ENCODE results near the gene LMO7. TPM values are rescaled to one million over a fixed set of nuclear protein-coding genes. Genes with fewer than 3 reads are reported as not detected.
"Not testable (repeated sequence)": the region's sequence is repeated elsewhere in the genome, so short reads cannot be mapped to it uniquely, and the experiment has no call there.

LMO7 gene
- total RNA-seq, 1 donor from 2014 or later: 3.2 TPM

GRCh38 chr13:75705908-75706307 is 69.8 kb downstream of the LMO7 start:
- no peaks in the 10 kb centered on the region for H3K27me3 Mint-ChIP-seq (ENCODE audit: insufficient read depth)
- no peak overlapping the region for H3K4me3 Mint-ChIP-seq
- no peaks in the 10 kb centered on the region for H3K36me3 Mint-ChIP-seq (ENCODE audit: low read depth)
- intact Hi-C loops (cut with micrococcal nuclease): no loop called here
- H3K4me1 Mint-ChIP-seq (ENCODE audit: low read depth): peaks cover 12% of the 10 kb centered on the region
- no peak for DNase-seq (ENCODE audit: low spot score)
- no peaks in the 10 kb centered on the region for H3K9me3 Mint-ChIP-seq
- H3K27ac Mint-ChIP-seq: no peak overlapping the region

- H3K27me3 Mint-ChIP-seq (ENCODE audit: insufficient read depth): no peaks in the 10 kb centered on the region
- H3K27ac Mint-ChIP-seq: no peak overlapping the region
- H3K9me3 Mint-ChIP-seq: no peaks in the 10 kb centered on the region
- no peak overlapping the region for H3K4me3 Mint-ChIP-seq
- no peaks in the 10 kb centered on the region for H3K36me3 Mint-ChIP-seq (ENCODE audit: low read depth)
- no peak for DNase-seq (ENCODE audit: low spot score)
- intact Hi-C loops (cut with micrococcal nuclease): no loop called here
- H3K4me1 Mint-ChIP-seq (ENCODE audit: low read depth): peaks cover 4% of the 10 kb centered on the region
Observed at GRCh38 chr13:75713852-75714251, 77.7 kb downstream of the LMO7 start.

GRCh38 chr13:75715601-75716523 is 79.7 kb downstream of the LMO7 start:
- intact Hi-C loops (cut with micrococcal nuclease): no loop called here
- DNase-seq (ENCODE audit: low spot score): no peak
- no peak overlapping the region for H3K27ac Mint-ChIP-seq

GRCh38 chr13:75717525-75717924 is 81.4 kb downstream of the LMO7 start:
- Mint-ChIP-seq H3K9me3 (no peaks in the 10 kb centered on the region), H3K4me1 (ENCODE audit: low read depth) (peaks cover 4% of the 10 kb centered on the region), H3K4me3 (no peak overlapping the region), H3K27ac (no peak overlapping the region), H3K36me3 (ENCODE audit: low read depth) (no peaks in the 10 kb centered on the region), H3K27me3 (ENCODE audit: insufficient read depth) (no peaks in the 10 kb centered on the region)
- DNase-seq (ENCODE audit: low spot score): no peak
- intact Hi-C loops (cut with micrococcal nuclease): no loop called here

More at GRCh38 chr13:75715601-75716523, 79.7 kb downstream of the LMO7 start:
- Mint-ChIP-seq H3K9me3 (no peaks in the 10 kb centered on the region), H3K36me3 (ENCODE audit: low read depth) (no peaks in the 10 kb centered on the region), H3K4me3 (no peak overlapping the region), H3K27me3 (ENCODE audit: insufficient read depth) (no peaks in the 10 kb centered on the region), H3K4me1 (ENCODE audit: low read depth) (peaks cover 4% of the 10 kb centered on the region)

DNA sequence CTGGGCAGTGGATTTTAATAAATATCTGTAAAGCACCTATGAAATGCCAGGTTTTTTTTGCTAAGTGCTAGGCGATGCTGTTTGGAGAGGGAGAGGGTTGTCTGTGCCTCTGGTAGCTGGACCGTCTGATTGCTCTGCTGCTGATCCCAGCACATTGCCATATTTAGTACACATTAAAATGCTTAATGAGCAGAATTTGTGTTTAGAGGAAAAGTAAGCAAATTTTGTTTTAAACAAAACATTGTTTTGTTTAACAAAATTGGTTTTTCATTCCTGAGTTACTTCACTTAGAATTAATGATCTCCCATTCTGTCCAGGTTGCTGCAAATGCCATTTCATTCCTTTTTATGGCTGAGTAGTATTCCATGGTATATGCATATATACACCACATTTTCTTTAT is 85.2 kb downstream of the LMO7 start:
- Mint-ChIP-seq H3K36me3 (ENCODE audit: low read depth) (no peaks in the 10 kb centered on the region), H3K4me1 (ENCODE audit: low read depth) (no peaks in the 10 kb centered on the region), H3K4me3 (no peak overlapping the region), H3K9me3 (no peaks in the 10 kb centered on the region), H3K27ac (no peak overlapping the region), H3K27me3 (ENCODE audit: insufficient read depth) (no peaks in the 10 kb centered on the region)
- DNase-seq (ENCODE audit: low spot score): no peak
- intact Hi-C loops (cut with micrococcal nuclease): no loop called here

GRCh38 chr13:75723901-75724300 is 87.8 kb downstream of the LMO7 start:
- intact Hi-C loops (cut with micrococcal nuclease): no loop called here
- DNase-seq (ENCODE audit: low spot score): no peak
- no peaks in the 10 kb centered on the region for H3K36me3 Mint-ChIP-seq (ENCODE audit: low read depth)
- no peak overlapping the region for H3K27ac Mint-ChIP-seq
- no peaks in the 10 kb centered on the region for H3K27me3 Mint-ChIP-seq (ENCODE audit: insufficient read depth)
- no peaks in the 10 kb centered on the region for H3K4me1 Mint-ChIP-seq (ENCODE audit: low read depth)
- H3K4me3 Mint-ChIP-seq: no peak overlapping the region
- H3K9me3 Mint-ChIP-seq: no peaks in the 10 kb centered on the region

GRCh38 chr13:75724752-75725517 is 88.8 kb downstream of the LMO7 start:
- intact Hi-C loops (cut with micrococcal nuclease): no loop called here
- no peaks in the 10 kb centered on the region for H3K9me3 Mint-ChIP-seq
- no peaks in the 10 kb centered on the region for H3K4me1 Mint-ChIP-seq (ENCODE audit: low read depth)
- H3K4me3 Mint-ChIP-seq: no peak overlapping the region
- H3K36me3 Mint-ChIP-seq (ENCODE audit: low read depth): no peaks in the 10 kb centered on the region
- DNase-seq (ENCODE audit: low spot score): no peak
- no peaks in the 10 kb centered on the region for H3K27me3 Mint-ChIP-seq (ENCODE audit: insufficient read depth)
- H3K27ac Mint-ChIP-seq: no peak overlapping the region

GRCh38 chr13:75725736-75726135 is 89.6 kb downstream of the LMO7 start:
- Mint-ChIP-seq H3K27me3 (ENCODE audit: insufficient read depth) (no peaks in the 10 kb centered on the region), H3K36me3 (ENCODE audit: low read depth) (no peaks in the 10 kb centered on the region), H3K4me3 (no peak overlapping the region), H3K9me3 (no peaks in the 10 kb centered on the region), H3K27ac (no peak overlapping the region), H3K4me1 (ENCODE audit: low read depth) (no peaks in the 10 kb centered on the region)
- intact Hi-C loops (cut with micrococcal nuclease): no loop called here
- no peak for DNase-seq (ENCODE audit: low spot score)

DNA sequence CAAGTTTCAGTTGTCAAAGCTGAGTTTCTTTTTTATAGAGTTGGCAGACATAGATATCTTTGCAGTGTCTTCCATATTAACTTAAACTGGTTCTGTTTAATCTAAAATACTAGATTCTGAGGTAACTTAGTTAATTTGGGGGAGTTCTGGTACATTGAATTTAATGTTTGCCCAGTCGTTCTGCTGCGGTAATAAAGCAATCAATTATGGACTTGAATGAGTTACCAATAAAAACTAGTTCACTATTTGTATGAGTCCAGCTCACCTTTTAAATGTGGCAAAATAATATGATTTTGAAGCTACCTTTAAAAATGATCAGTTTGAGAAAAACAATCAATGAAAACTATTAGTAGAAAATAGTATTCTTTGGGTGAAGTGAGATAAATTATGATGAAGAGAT is 90.2 kb downstream of the LMO7 start:
- DNase-seq (ENCODE audit: low spot score): no peak
- Mint-ChIP-seq H3K9me3 (no peaks in the 10 kb centered on the region), H3K27me3 (ENCODE audit: insufficient read depth) (no peaks in the 10 kb centered on the region), H3K4me1 (ENCODE audit: low read depth) (no peaks in the 10 kb centered on the region), H3K36me3 (ENCODE audit: low read depth) (no peaks in the 10 kb centered on the region), H3K27ac (no peak overlapping the region), H3K4me3 (no peak overlapping the region)
- intact Hi-C loops (cut with micrococcal nuclease): no loop called here

DNA sequence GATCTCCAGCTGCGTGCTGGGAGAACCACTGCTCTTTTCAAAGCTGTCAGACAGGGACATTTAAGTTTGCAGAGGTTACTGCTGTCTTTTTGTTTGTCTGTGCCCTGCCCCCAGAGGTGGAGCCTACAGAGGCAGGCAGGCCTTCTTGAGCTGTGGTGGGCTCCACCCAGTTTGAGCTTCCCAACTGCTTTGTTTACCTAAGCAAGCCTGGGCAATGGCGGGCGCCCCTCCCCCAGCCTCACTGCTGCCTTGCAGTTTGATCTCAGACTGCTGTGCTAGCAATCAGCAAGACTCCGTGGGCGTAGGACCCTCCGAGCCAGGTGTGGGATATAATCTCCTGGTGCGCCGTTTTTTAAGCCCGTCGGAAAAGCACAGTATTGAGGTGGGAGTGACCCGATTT is 97.0 kb downstream of the LMO7 start:
- H3K4me3 Mint-ChIP-seq; H3K27me3 Mint-ChIP-seq (ENCODE audit: insufficient read depth); H3K27ac Mint-ChIP-seq; H3K9me3 Mint-ChIP-seq; H3K36me3 Mint-ChIP-seq (ENCODE audit: low read depth); intact Hi-C loops (cut with micrococcal nuclease); DNase-seq (ENCODE audit: low spot score); H3K4me1 Mint-ChIP-seq (ENCODE audit: low read depth): not testable (repeated sequence)

GRCh38 chr13:75736173-75736572 is 100.0 kb downstream of the LMO7 start:
- H3K4me3 Mint-ChIP-seq: no peak overlapping the region
- intact Hi-C loops (cut with micrococcal nuclease): no loop called here
- no peaks in the 10 kb centered on the region for H3K27me3 Mint-ChIP-seq (ENCODE audit: insufficient read depth)
- peaks cover 16% of the 10 kb centered on the region for H3K4me1 Mint-ChIP-seq (ENCODE audit: low read depth)
- no peak overlapping the region for H3K27ac Mint-ChIP-seq
- peaks cover 7% of the 10 kb centered on the region for H3K9me3 Mint-ChIP-seq
- no peaks in the 10 kb centered on the region for H3K36me3 Mint-ChIP-seq (ENCODE audit: low read depth)
- DNase-seq (ENCODE audit: low spot score): no peak

GRCh38 chr13:75738841-75739240 is 102.7 kb downstream of the LMO7 start:
- intact Hi-C loops (cut with micrococcal nuclease): no loop called here
- Mint-ChIP-seq H3K4me3 (no peak overlapping the region), H3K27me3 (ENCODE audit: insufficient read depth) (no peaks in the 10 kb centered on the region), H3K4me1 (ENCODE audit: low read depth) (peaks cover 16% of the 10 kb centered on the region), H3K36me3 (ENCODE audit: low read depth) (peaks cover 7% of the 10 kb centered on the region), H3K27ac (no peak overlapping the region), H3K9me3 (peaks cover 18% of the 10 kb centered on the region)
- DNase-seq (ENCODE audit: low spot score): no peak

DNA sequence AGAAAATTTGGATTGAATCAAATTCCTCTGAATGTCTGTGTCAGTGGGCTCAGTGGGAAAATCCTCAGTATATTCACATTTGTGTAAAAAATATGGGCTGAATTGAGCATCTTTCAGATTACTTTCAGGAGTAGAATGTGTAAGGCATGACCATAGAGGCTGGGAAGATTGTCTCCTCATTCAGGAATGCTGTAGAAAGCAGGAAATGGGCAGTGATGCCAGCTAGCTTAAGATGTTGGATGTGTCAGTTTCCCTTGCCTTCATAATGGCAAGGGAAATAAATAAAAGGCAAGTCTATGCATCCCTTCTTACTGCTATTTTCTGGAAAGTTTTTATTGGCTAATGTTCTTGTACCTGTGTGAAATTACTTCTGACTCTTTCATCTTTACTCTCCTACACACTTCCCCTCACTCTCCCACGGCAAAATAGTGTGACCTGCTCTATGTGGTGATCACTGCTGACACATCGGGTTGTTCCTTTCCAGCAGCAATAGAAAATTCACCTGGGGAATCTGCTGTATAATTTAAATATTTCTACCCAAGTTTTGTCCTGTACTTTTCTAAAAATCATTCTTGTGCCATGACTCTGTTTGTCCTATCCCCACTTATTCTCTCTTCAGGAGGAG is 103.2 kb downstream of the LMO7 start:
- Mint-ChIP-seq H3K27me3 (ENCODE audit: insufficient read depth) (no peaks in the 10 kb centered on the region), H3K9me3 (peaks cover 22% of the 10 kb centered on the region), H3K4me1 (ENCODE audit: low read depth) (peaks cover 16% of the 10 kb centered on the region), H3K4me3 (no peak overlapping the region), H3K36me3 (ENCODE audit: low read depth) (peaks cover 7% of the 10 kb centered on the region), H3K27ac (no peak overlapping the region)
- no peak for DNase-seq (ENCODE audit: low spot score)
- intact Hi-C loops (cut with micrococcal nuclease): no loop called here

Data from activated T-helper 1 cell treated with anti-CD3 and anti-CD28 coated beads, Interleukin-12 subunit alpha, Interleukin-12 subunit beta, Interleukin-2, Interleukin-4 antibody, amounts not matched to agents 30 ng/mL and 10 ng/mL and 1 ng/mL, durations not matched to agents 14 hours and 24 hours and 36 hours (primary cell).